A673 (cell line): ENCODE measurements around the gene ZCCHC10. TPM values are rescaled to one million over a fixed set of nuclear protein-coding genes. Genes with fewer than 3 reads are reported as not detected.
A peak's percentile ranks its signal among the peaks of the same experiment; 100 is the strongest.

Experiments used
- BruUV-seq: library from RNA; stranded (reverse); fragments of 400-500 nt; replicated peaks from 2 replicates; lab custom pipeline; 2021; lab: Mats Ljungman, UMichigan
- CTCF ChIA-PET: fragments of 300-600 bp; sonication (Branson Sonifier 250); formaldehyde crosslinking; loops from one replicate; lab custom pipeline; 2022; ENCODE audit warnings: antibody characterized with exemption; lab: Charles Lee
- POLR2A ChIA-PET: fragments of 300-600 bp; sonication (Branson Sonifier 250); formaldehyde crosslinking; loops from one replicate; lab custom pipeline; 2022; ENCODE audit warnings: antibody characterized with exemption; ENCODE audit not compliant: low non-redundant PET; lab: Charles Lee
- DNase-seq: peaks from one replicate; pipeline ENCODE4 v3.0.0-alpha.2; 2015; ENCODE audit warnings: low spot score
- H3K27ac ChIP-seq: fragments of 200-600 bp; sonication (generic); 2 replicates; pipeline ENCODE4 v1.5.1; 2016; ENCODE audit warnings: mixed run types, low read depth, mild to moderate bottlenecking, mixed read lengths, antibody characterized with exemption, low read length; ENCODE audit not compliant: poor library complexity, severe bottlenecking
- H3K27me3 ChIP-seq: fragments of 200-600 bp; sonication (generic); replicated peaks from 2 replicates; pipeline ENCODE4 v1.6.1; 2017; ENCODE audit warnings: mixed run types, low read depth, mild to moderate bottlenecking, mixed read lengths, antibody characterized with exemption, low read length; ENCODE audit not compliant: insufficient read depth, poor library complexity
- H3K36me3 ChIP-seq: fragments of 200-600 bp; sonication (generic); 2 replicates; pipeline ENCODE4 v1.6.1; 2016; ENCODE audit warnings: mixed run types, mild to moderate bottlenecking, mixed read lengths, antibody characterized with exemption, low read length; ENCODE audit not compliant: insufficient read depth, poor library complexity, severe bottlenecking
- H3K4me1 ChIP-seq: fragments of 200-600 bp; sonication (generic); 2 replicates; pipeline ENCODE4 v1.6.1; 2017; ENCODE audit warnings: mixed run types, mild to moderate bottlenecking, mixed read lengths, antibody characterized with exemption, low read length; ENCODE audit not compliant: insufficient read depth, poor library complexity, severe bottlenecking
- H3K4me3 ChIP-seq: fragments of 200-600 bp; sonication (generic); 2 replicates; pipeline ENCODE4 v1.5.1; 2016; ENCODE audit warnings: low read depth, mixed run types, mild to moderate bottlenecking, mixed read lengths, low read length; ENCODE audit not compliant: poor library complexity, severe bottlenecking
- H3K9me3 ChIP-seq: fragments of 200-600 bp; sonication (generic); 2 replicates; pipeline ENCODE4 v1.6.1; 2016; ENCODE audit warnings: mixed run types, low read depth, mild to moderate bottlenecking, mixed read lengths, antibody characterized with exemption, low read length; ENCODE audit not compliant: poor library complexity, severe bottlenecking
- CTCF ChIP-seq: fragments of 300-800, 200-600 bp; sonication (generic); conservative IDR thresholded peaks from 2 replicates; pipeline ENCODE4 v1.5.1; 2017; ENCODE audit warnings: low read depth, mild to moderate bottlenecking, antibody characterized with exemption, low read length, moderate library complexity, mixed read lengths
- EZH2 ChIP-seq: fragments of 200-600 bp; sonication (generic); IDR thresholded peaks from 2 replicates; pipeline ENCODE4 v1.6.1; 2017; ENCODE audit warnings: borderline replicate concordance, low read depth, mild to moderate bottlenecking, mixed read lengths, antibody characterized with exemption, low read length; ENCODE audit not compliant: poor library complexity, severe bottlenecking
- intact Hi-C: fragments of 100-400 bp; cut with micrococcal nuclease; formaldehyde crosslinking; loops from one replicate; pipeline ENCODE4 v1.10.0; 2022; ENCODE audit not compliant: unreplicated experiment
- total RNA-seq: library from RNA; stranded (reverse); gene quantifications from 2 replicates; pipeline ENCODE4 v1.2.3, GENCODE V29; 2021

ZCCHC10 gene
- total RNA-seq, 1 experiment from 2014 or later = 31.2 TPM

GRCh38 chr5:132965120-132965519 lies 61.2 kb downstream of the ZCCHC10 start:
- no TSS peak for BruUV-seq
- H3K4me3 ChIP-seq = no peak overlapping the region
- peaks cover 7% of the 10 kb centered on the region for H3K4me1 ChIP-seq
- no peak for DNase-seq
- ChIA-PET CTCF (interaction anchor here (0.7 kb wide), 1 partner anchor 16 kb away, joined by 3 read pairs; no protein-coding TSS in a partner anchor), POLR2A (no interaction called here)
- no peak for TF ChIP-seq EZH2
- TF ChIP-seq CTCF = no peak
- H3K27me3 ChIP-seq = no peaks in the 10 kb centered on the region
- no peaks in the 10 kb centered on the region for H3K36me3 ChIP-seq
- intact Hi-C loops = no loop called here
- H3K27ac ChIP-seq = no peak overlapping the region
- H3K9me3 ChIP-seq = no peaks in the 10 kb centered on the region

GRCh38 chr5:132963171-132964104 lies 62.9 kb downstream of the ZCCHC10 start, which contains the start of gene AFF4:
Gene AFF4, minus strand, starts transcription at chr5:132963634. Its CDS starts 26,445 bp downstream, at chr5:132937189.
- peak within 1 kb of the TSS; percentile 95 for H3K27ac ChIP-seq
- H3K9me3 ChIP-seq = no peaks in the 10 kb centered on the region
- H3K4me3 ChIP-seq = peak within 1 kb of the TSS; percentile 98
- ChIA-PET POLR2A (interaction anchor here (0.6 to 0.7 kb wide), 3 partner anchors 60 to 818 kb away, joined by 3 to 9 read pairs (median 8); partner anchors contain the start of gene HSPA4), CTCF (no interaction called here)
- BruUV-seq = TSS peak; percentile 86
- TF ChIP-seq CTCF (no peak), EZH2 (no peak)
- H3K4me1 ChIP-seq = peaks cover 7% of the 10 kb centered on the region
- intact Hi-C loops = no loop called here
- no peaks in the 10 kb centered on the region for H3K27me3 ChIP-seq
- no peaks in the 10 kb centered on the region for H3K36me3 ChIP-seq
- peak; percentile 94 for DNase-seq

DNA sequence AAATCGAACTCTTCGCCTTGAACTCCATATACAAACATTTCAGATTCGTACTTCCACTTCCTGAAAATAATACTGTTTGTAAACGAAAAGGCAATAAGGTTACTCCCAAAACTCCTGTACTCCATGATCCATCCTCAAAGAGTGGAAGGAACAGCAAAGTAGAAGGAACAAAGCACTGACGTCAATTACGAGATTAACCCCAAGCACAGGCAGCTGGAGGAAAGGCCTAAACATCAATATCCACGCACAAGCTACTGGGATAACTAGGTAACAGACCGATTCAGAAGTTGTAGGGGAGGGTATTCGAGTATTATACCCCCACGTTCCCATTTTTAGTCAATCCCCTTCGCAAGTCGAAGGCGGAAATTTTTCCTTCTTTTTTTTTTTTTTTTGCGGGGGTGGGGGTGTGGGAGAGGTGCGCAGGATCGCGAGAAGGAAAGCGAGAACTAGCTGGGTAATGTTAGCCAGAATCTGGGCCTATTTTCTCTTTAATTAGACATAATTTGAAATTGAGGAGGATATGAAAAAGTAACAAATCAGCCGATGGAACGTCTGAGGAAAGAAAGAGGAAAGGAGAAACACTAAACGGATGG lies 63.8 kb downstream of the ZCCHC10 start:
- CTCF ChIA-PET = no interaction called here
- TSS peak; percentile 58 for BruUV-seq
- POLR2A ChIA-PET = interaction anchor here (0.7 kb wide), 2 partner anchors 89 to 819 kb away, joined by 8 to 9 read pairs; partner anchors contain the start of gene HSPA4

More for the DNA sequence above, 63.8 kb downstream of the ZCCHC10 start:
- H3K27ac ChIP-seq = peak overlapping the region; percentile 95
- H3K4me1 ChIP-seq = peaks cover 7% of the 10 kb centered on the region
- H3K9me3 ChIP-seq = no peaks in the 10 kb centered on the region
- no peaks in the 10 kb centered on the region for H3K27me3 ChIP-seq
- DNase-seq = peak; percentile 63
- TF ChIP-seq EZH2 (no peak), CTCF (no peak)
- peak overlapping the region; percentile 98 for H3K4me3 ChIP-seq
- intact Hi-C loops = no loop called here
- H3K36me3 ChIP-seq = no peaks in the 10 kb centered on the region
